HEK293 (cell line): ENCODE measurements around the gene GTF2H3.

Experiments
- ZBTB8A ChIP-seq: fragments of 450-650 bp; formaldehyde crosslinking; IDR thresholded peaks from 2 replicates; pipeline ENCODE4 v1.5.1; 2016; ENCODE audit warnings: missing biosample characterization, missing genetic modification characterization
- ZNF596 ChIP-seq: fragments of 450-650 bp; IDR thresholded peaks from 2 replicates; pipeline ENCODE4 v1.5.0; 2018; ENCODE audit warnings: missing biosample characterization, mild to moderate bottlenecking, missing genetic modification characterization, moderate library complexity
- ZSCAN23 ChIP-seq: fragments of 450-650 bp; formaldehyde crosslinking; IDR thresholded peaks from 2 replicates; pipeline ENCODE4 v1.5.1; 2016; ENCODE audit warnings: missing biosample characterization, missing genetic modification characterization
- TF ChIP-seq, protein P1 (sequence below): fragments of 450-650 bp; formaldehyde crosslinking; IDR thresholded peaks from 2 replicates; pipeline ENCODE4 v1.5.1; 2016; ENCODE audit warnings: missing biosample characterization, missing genetic modification characterization

DNA sequence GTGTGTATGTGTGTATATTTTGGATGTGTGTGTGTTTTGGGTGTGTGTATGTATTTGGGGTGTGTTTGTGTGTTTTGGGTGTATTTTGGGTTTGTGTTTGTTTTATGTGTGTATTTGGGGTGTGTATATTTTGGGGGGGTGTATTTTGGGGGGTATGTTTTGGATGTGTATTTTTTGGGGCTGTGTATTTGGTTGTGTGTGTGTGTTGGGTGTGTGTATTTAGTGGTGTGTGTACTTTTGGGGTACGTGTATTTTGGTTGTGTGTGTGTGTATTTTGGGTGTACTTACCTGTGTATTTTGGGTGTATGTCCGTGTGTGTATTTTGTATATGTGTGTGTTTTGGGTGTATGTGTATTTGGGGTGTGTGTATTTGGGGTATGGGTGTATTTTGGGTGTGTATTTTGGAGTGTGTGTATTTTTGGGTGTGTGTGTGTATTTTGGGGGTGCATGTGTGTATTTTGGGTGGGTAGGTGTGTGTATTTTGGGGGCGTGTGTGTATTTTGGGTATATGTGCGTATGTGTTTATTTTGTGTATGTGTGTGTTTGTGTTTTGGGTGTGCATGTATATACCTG is 20.6 kb downstream of the GTF2H3 start:
- TF ChIP-seq, protein P1, sequence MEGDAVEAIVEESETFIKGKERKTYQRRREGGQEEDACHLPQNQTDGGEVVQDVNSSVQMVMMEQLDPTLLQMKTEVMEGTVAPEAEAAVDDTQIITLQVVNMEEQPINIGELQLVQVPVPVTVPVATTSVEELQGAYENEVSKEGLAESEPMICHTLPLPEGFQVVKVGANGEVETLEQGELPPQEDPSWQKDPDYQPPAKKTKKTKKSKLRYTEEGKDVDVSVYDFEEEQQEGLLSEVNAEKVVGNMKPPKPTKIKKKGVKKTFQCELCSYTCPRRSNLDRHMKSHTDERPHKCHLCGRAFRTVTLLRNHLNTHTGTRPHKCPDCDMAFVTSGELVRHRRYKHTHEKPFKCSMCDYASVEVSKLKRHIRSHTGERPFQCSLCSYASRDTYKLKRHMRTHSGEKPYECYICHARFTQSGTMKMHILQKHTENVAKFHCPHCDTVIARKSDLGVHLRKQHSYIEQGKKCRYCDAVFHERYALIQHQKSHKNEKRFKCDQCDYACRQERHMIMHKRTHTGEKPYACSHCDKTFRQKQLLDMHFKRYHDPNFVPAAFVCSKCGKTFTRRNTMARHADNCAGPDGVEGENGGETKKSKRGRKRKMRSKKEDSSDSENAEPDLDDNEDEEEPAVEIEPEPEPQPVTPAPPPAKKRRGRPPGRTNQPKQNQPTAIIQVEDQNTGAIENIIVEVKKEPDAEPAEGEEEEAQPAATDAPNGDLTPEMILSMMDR (tag by site-specific recombination) = no peak
- TF ChIP-seq ZNF596 (tag by site-specific recombination) (no peak), ZBTB8A (tag by site-specific recombination) (no peak), ZSCAN23 (no peak)
